A549 (cell line): Measurements from ENCODE around the gene PHYHIPL. TPM values are rescaled to one million over a fixed set of nuclear protein-coding genes. Genes with fewer than 3 reads are reported as not detected.

Experiments used
- ATAC-seq, 2 experiments: fragments of 200-7000 bp in 1 of 2; fragments of >200 bp in 1 of 2; cut with Nextera tagmentation in 1 of 2; cut with Tn5 transposase in 1 of 2; 3 replicates each; pipeline versions ENCODE4 v1.8.0 to v1.9.1; 2018 to 2020; ENCODE audit warnings: mild to moderate bottlenecking in 1 of 2, moderate library complexity in 1 of 2
- CTCF ChIA-PET: fragments of 300-600 bp; sonication (Branson Sonifier 250); formaldehyde crosslinking; extraction: SDS; loops from one replicate; lab custom pipeline; 2021; ENCODE audit warnings: antibody characterized with exemption, inconsistent platforms; lab: Yijun Ruan, JAX
- POLR2A ChIA-PET: fragments of 350-600 bp; formaldehyde crosslinking; extraction: SDS; loops from one replicate; lab custom pipeline; 2021; ENCODE audit warnings: antibody characterized with exemption, inconsistent platforms; lab: Yijun Ruan, JAX
- DNase-seq, 2 experiments: peaks; one replicate each; pipeline versions ENCODE4 v3.0.0 to v3.0.0-alpha.2; 2011 to 2016; ENCODE audit warnings: low read depth in 1 of 2, low spot score in 1 of 2
- FAIRE-seq: peaks from 2 replicates; lab custom pipeline; 2011; peaks lifted over from hg19 to GRCh38; lab: Jason Lieb, UNC
- H3K27ac ChIP-seq, 2 experiments: fragments of >200 bp; sonication (Bioruptor Twin); formaldehyde crosslinking; 3 replicates each; pipeline ENCODE4 v1.5.1; 2016 to 2017
- H3K4me1 ChIP-seq: fragments of >200 bp; sonication (Bioruptor Twin); formaldehyde crosslinking; 3 replicates; pipeline ENCODE4 v1.6.1; 2016
- H3K4me2 ChIP-seq: fragments of >200 bp; sonication (Bioruptor Twin); formaldehyde crosslinking; 3 replicates; pipeline ENCODE4 v1.6.1; 2016
- H3K4me3 ChIP-seq: fragments of >200 bp; sonication (Bioruptor Twin); formaldehyde crosslinking; 3 replicates; pipeline ENCODE4 v1.5.1; 2016
- H3K9me3 ChIP-seq: fragments of >200 bp; sonication (Bioruptor Twin); formaldehyde crosslinking; 3 replicates; pipeline ENCODE4 v1.6.1; 2016
- BHLHE40 ChIP-seq: IDR thresholded peaks from 2 replicates; pipeline ENCODE4 v1.6.1; 2012; ENCODE audit warnings: low read depth, low read length, inconsistent platforms
- CHD2 ChIP-seq: fragments of 150-350 bp; IDR thresholded peaks from 2 replicates; pipeline ENCODE4 v1.6.1; 2014; ENCODE audit warnings: low read length; ENCODE audit not compliant: partially characterized antibody
- E2F6 ChIP-seq: IDR thresholded peaks from 2 replicates; pipeline ENCODE4 v1.6.1; 2012; ENCODE audit warnings: low read depth, borderline replicate concordance
- EHMT2 ChIP-seq: fragments of 200-600 bp; sonication (generic); IDR thresholded peaks from 2 replicates; pipeline ENCODE4 v1.6.1; 2016; ENCODE audit warnings: antibody characterized with exemption, low read depth, mild to moderate bottlenecking, moderate library complexity
- EP300 ChIP-seq, 2 experiments: fragments of >200 bp; sonication (Bioruptor Twin); formaldehyde crosslinking; IDR thresholded peaks; 2 replicates in 1 of 2; 3 replicates in 1 of 2; pipeline ENCODE4 v1.6.1; 2016 to 2017
- GATA3 ChIP-seq: IDR thresholded peaks from 2 replicates; pipeline ENCODE4 v1.6.1; 2012; ENCODE audit warnings: borderline replicate concordance
- HES2 ChIP-seq: fragments of >200 bp; sonication (Bioruptor Twin); formaldehyde crosslinking; IDR thresholded peaks from 2 replicates; pipeline ENCODE4 v1.6.1; 2016
- HOXB13 ChIP-seq: fragments of 250-450 bp; sonication (Bioruptor Pico); IDR thresholded peaks from 2 replicates; pipeline ENCODE4 v1.5.0; 2020; ENCODE audit warnings: low read depth, mild to moderate bottlenecking, moderate library complexity
- HOXB5 ChIP-seq: fragments of 250-450 bp; sonication (Bioruptor Pico); IDR thresholded peaks from 2 replicates; pipeline ENCODE4 v1.5.0; 2020; ENCODE audit warnings: mild to moderate bottlenecking, moderate library complexity
- JUN ChIP-seq, 2 experiments: fragments of >200 bp; sonication (Bioruptor Twin); formaldehyde crosslinking; IDR thresholded peaks; 2 replicates in 1 of 2; 3 replicates in 1 of 2; pipeline ENCODE4 v1.6.1; 2016 to 2017
- KDM1A ChIP-seq: fragments of 200-600 bp; sonication (generic); IDR thresholded peaks from 2 replicates; pipeline ENCODE4 v1.6.1; 2016; ENCODE audit warnings: low read depth, mild to moderate bottlenecking
- MAFK ChIP-seq: fragments of 450-650 bp; IDR thresholded peaks from 2 replicates; pipeline ENCODE4 v1.6.1; 2014; ENCODE audit not compliant: partially characterized antibody
- MAZ ChIP-seq: fragments of 150-350 bp; IDR thresholded peaks from 2 replicates; pipeline ENCODE4 v1.6.1; 2014; ENCODE audit warnings: antibody characterized with exemption, low read depth, low read length, borderline replicate concordance
- MYC ChIP-seq: IDR thresholded peaks from 2 replicates; pipeline ENCODE4 v1.6.1; 2012; ENCODE audit warnings: mild to moderate bottlenecking, inconsistent platforms, low read length, improper control_type of control experiment, borderline replicate concordance
- NFE2L2 ChIP-seq: fragments of 150-350 bp; conservative IDR thresholded peaks from 2 replicates; pipeline ENCODE4 v1.6.1; 2014; ENCODE audit warnings: low read length
- RAD21 ChIP-seq, 2 experiments: fragments of >200 bp in 1 of 2; sonication (Bioruptor Twin) in 1 of 2; formaldehyde crosslinking in 1 of 2; IDR thresholded peaks in 1 of 2; conservative IDR thresholded peaks in 1 of 2; 2 replicates in 1 of 2; 3 replicates in 1 of 2; pipeline ENCODE4 v1.6.1; 2012 to 2018; ENCODE audit warnings: inconsistent platforms in 1 of 2
- SREBF2 ChIP-seq: fragments of 450-650 bp; IDR thresholded peaks from 2 replicates; pipeline ENCODE4 v1.6.1; 2014; ENCODE audit warnings: mild to moderate bottlenecking, moderate library complexity
- TFCP2L1 ChIP-seq: fragments of 250-450 bp; sonication (Bioruptor Pico); IDR thresholded peaks from 2 replicates; pipeline ENCODE4 v1.5.0; 2021; ENCODE audit warnings: mild to moderate bottlenecking
- TP53 ChIP-seq: fragments of 250-450 bp; sonication (Bioruptor Pico); IDR thresholded peaks from 2 replicates; pipeline ENCODE4 v1.5.0; 2021; ENCODE audit warnings: mild to moderate bottlenecking, moderate library complexity
- USF2 ChIP-seq: fragments of 450-650 bp; IDR thresholded peaks from 2 replicates; pipeline ENCODE4 v1.6.1; 2014; ENCODE audit warnings: antibody characterized with exemption
- ZNF302 ChIP-seq: fragments of 250-450 bp; sonication (Bioruptor Pico); IDR thresholded peaks from 2 replicates; pipeline ENCODE4 v1.9.0; 2021; ENCODE audit warnings: inconsistent platforms, mild to moderate bottlenecking, moderate library complexity
- polyA plus RNA-seq, 4 experiments: library from polyadenylated mRNA; depleted of rRNA in 3 of 4; stranded (reverse); fragments of >200 nt; fragmentation: RNase III in 1 of 4; extraction: RNeasy Plus Mini Kit Qiagen cat#74134 plus additional on column Dnase treatment in 1 of 4; gene quantifications; 2 replicates in 3 of 4; 3 replicates in 1 of 4; pipeline ENCODE4 v1.2.3, GENCODE V29; 2011 to 2017
- TF ChIP-seq, protein P1 (sequence below): IDR thresholded peaks from 2 replicates; pipeline ENCODE4 v1.6.1; 2012
- TF ChIP-seq, protein P2 (sequence below): fragments of >200 bp; sonication (Bioruptor Twin); formaldehyde crosslinking; IDR thresholded peaks from 3 replicates; pipeline ENCODE4 v1.5.1; 2016
- TF ChIP-seq, protein P3 (sequence below): fragments of >200 bp; sonication (Bioruptor Twin); formaldehyde crosslinking; IDR thresholded peaks from 3 replicates; pipeline ENCODE4 v1.6.1; 2016

PHYHIPL gene
- polyA plus RNA-seq, 2 of the 4 experiments (the other 2 are of a cell fraction): 0.88 to 0.97 TPM

DNA sequence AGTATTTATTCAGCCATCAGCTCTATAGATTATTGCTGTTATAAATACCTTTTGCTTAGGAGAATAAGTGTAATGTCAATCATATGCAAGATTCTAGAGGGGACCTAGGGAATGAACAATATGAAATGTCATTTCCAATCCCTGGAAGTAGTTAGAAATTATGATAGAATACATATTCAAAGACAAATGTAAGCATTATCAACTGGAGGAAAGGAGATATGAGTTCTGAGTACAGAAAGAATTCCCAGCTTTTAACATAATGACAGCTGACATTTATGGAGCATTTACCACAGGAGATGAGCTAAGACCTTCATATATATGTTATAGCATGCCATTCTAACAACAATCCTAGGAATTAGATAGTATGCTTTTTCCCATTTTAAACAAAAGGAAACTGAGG, 99.7 kb downstream of the PHYHIPL start:
- TF ChIP-seq CHD2: no peak
- TF ChIP-seq BHLHE40: no peak
- TF ChIP-seq, protein P1, sequence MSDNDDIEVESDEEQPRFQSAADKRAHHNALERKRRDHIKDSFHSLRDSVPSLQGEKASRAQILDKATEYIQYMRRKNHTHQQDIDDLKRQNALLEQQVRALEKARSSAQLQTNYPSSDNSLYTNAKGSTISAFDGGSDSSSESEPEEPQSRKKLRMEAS: no peak
- TF ChIP-seq USF2: no peak
- no peak for TF ChIP-seq TFCP2L1 (CRISPR knock-in tag)
- no peak for TF ChIP-seq NFE2L2
- no peak for TF ChIP-seq HOXB13 (CRISPR knock-in tag)
- no peak for TF ChIP-seq HES2
- no peak for TF ChIP-seq E2F6
- H3K4me1 ChIP-seq: no peaks in the 10 kb centered on the region
- H3K4me3 ChIP-seq: no peak overlapping the region
- no peak overlapping the region for H3K4me2 ChIP-seq
- H3K27ac ChIP-seq: no peak overlapping the region
- CTCF ChIA-PET: no interaction called here
- POLR2A ChIA-PET: no interaction called here
- ATAC-seq (no peak), FAIRE-seq (no peak), DNase-seq (no peak)
- H3K9me3 ChIP-seq: no peaks in the 10 kb centered on the region

GRCh38 chr10:59276919-59277318, 100.5 kb downstream of the PHYHIPL start:
- ChIA-PET CTCF (no interaction called here), POLR2A (no interaction called here)
- TF ChIP-seq GATA3 (no peak), MAZ (no peak), ZNF302 (CRISPR knock-in tag) (no peak), HOXB5 (no peak), SREBF2 (no peak), USF2 (no peak), TP53 (CRISPR knock-in tag) (no peak), MAFK (no peak), RAD21 (conservative IDR thresholded peaks at IDR 0.05 in 1 of 2, IDR thresholded peaks at IDR 0.05 in 1 of 2) (no peak), KDM1A (no peak), JUN (IDR thresholded peaks at IDR 0.05) (no peak), EP300 (IDR thresholded peaks at IDR 0.05) (no peak), EHMT2 (no peak), MYC (no peak), BHLHE40 (no peak)
- TF ChIP-seq, protein P2, sequence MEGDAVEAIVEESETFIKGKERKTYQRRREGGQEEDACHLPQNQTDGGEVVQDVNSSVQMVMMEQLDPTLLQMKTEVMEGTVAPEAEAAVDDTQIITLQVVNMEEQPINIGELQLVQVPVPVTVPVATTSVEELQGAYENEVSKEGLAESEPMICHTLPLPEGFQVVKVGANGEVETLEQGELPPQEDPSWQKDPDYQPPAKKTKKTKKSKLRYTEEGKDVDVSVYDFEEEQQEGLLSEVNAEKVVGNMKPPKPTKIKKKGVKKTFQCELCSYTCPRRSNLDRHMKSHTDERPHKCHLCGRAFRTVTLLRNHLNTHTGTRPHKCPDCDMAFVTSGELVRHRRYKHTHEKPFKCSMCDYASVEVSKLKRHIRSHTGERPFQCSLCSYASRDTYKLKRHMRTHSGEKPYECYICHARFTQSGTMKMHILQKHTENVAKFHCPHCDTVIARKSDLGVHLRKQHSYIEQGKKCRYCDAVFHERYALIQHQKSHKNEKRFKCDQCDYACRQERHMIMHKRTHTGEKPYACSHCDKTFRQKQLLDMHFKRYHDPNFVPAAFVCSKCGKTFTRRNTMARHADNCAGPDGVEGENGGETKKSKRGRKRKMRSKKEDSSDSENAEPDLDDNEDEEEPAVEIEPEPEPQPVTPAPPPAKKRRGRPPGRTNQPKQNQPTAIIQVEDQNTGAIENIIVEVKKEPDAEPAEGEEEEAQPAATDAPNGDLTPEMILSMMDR: no peak
- TF ChIP-seq, protein P1: no peak
- TF ChIP-seq, protein P3, sequence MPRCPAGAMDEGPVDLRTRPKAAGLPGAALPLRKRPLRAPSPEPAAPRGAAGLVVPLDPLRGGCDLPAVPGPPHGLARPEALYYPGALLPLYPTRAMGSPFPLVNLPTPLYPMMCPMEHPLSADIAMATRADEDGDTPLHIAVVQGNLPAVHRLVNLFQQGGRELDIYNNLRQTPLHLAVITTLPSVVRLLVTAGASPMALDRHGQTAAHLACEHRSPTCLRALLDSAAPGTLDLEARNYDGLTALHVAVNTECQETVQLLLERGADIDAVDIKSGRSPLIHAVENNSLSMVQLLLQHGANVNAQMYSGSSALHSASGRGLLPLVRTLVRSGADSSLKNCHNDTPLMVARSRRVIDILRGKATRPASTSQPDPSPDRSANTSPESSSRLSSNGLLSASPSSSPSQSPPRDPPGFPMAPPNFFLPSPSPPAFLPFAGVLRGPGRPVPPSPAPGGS: no peak
- no peak overlapping the region for H3K27ac ChIP-seq
- ATAC-seq: no peak
- H3K4me2 ChIP-seq: no peak overlapping the region
- no peak for DNase-seq
- no peak for FAIRE-seq
- H3K9me3 ChIP-seq: no peaks in the 10 kb centered on the region
- H3K4me3 ChIP-seq: no peak overlapping the region
- no peaks in the 10 kb centered on the region for H3K4me1 ChIP-seq
